ENCODE measurements around the gene SLC22A3.

SLC22A3 gene

GRCh38 chr6:160357088-160357487 is 8.9 kb downstream of the SLC22A3 start:
- Histone ChIP-seq H3K4me1 (ENCODE audit: control insufficient read depth in 1 of 2, insufficient read depth in 2 of 2, low read length in 2 of 2) (peaks cover 3 to 5% of the 10 kb centered on the region in 2 experiments), H4K91ac (ENCODE audit: low read depth, low read length) (no peak overlapping the region), H3K23ac (ENCODE audit: low read length) (peak overlapping the region; percentile 7), H2BK12ac (ENCODE audit: low read length) (no peak overlapping the region), H3K9ac (ENCODE audit: low read length) (no peak overlapping the region), H3K4me2 (ENCODE audit: low read length) (no peak overlapping the region), H3K27ac (ENCODE audit: low read depth, low read length) (no peak overlapping the region), H4K12ac (ENCODE audit: low read depth, low read length) (no peak overlapping the region), H4K8ac (ENCODE audit: low read depth, low read length) (no peak overlapping the region), H3K4ac (ENCODE audit: low read depth, low read length) (no peak overlapping the region), H3K9me3 (ENCODE audit: insufficient read depth, low read depth, low read length) (no peaks in the 10 kb centered on the region), H3K14ac (ENCODE audit: low read length) (no peak overlapping the region), H2AFZ (ENCODE audit: insufficient read depth, low read length, poor library complexity) (no peak overlapping the region), H2BK120ac (ENCODE audit: insufficient read depth, low read length, poor library complexity) (no peak overlapping the region), H3K27me3 (ENCODE audit: insufficient read depth, low read length) (no peaks in the 10 kb centered on the region), H3K4me3 (ENCODE audit: low read depth, low read length) (no peak overlapping the region), H3K36me3 (ENCODE audit: control insufficient read depth in 1 of 2, insufficient read depth in 2 of 2, low read length in 2 of 2) (no peaks in the 10 kb centered on the region), H3K79me2 (ENCODE audit: control insufficient read depth, insufficient read depth, low read length, poor library complexity) (no peaks in the 10 kb centered on the region), H3K79me1 (ENCODE audit: low read length) (no peaks in the 10 kb centered on the region), H2AK5ac (ENCODE audit: low read length) (no peak overlapping the region), H3K18ac (ENCODE audit: low read length) (no peak overlapping the region), H2BK5ac (ENCODE audit: low read depth, low read length, poor library complexity) (no peak overlapping the region)
- DNase-seq, result no peak
- no CpG with 5 or more reads among the region's 6 CpGs for WGBS (ENCODE audit: extremely low coverage, insufficient coverage, insufficient read length)

DNA sequence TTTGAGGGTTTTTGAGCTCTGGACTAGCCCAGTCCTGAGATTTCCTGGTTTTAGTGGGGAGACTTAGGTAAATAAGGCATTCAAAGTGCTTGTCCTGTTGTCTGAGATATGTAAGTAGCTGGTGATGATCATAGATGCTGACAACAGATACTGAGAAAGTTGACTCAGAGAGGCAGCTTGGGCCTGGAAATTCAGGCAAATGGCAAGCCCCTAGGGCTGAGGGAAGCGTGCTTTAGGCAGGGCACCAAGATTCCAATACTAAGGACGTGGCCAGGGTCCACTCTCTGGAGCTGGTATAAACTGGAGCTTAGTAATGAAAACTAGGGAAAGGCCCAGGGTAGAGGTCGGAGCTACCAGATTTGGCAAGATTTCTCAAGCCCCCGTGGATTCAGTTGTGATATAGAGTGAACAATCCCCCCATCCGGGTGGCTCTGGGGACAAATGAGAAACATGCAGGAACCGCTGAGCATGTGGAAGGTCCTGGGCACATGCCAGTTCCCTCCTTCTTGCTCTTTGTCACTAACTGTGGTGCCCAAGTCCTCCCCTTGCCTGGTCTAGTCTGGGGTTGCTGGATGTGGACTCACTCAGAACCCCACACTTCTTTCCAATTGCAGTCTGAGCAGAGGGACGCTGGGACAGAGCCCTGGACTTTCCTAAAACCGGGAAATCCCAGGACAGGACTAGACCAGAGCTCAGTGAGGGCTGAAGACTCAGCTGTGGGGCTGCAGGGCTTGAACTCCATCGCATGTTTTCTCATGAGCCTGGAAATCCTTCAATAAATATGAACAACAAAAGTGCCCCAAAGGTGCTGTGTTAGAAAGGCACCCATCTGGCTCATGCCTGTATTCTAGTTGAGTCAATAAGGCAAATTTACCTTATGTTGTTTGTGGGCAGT is 10.3 kb downstream of the SLC22A3 start:
- no CpG with 5 or more reads among the region's 9 CpGs for WGBS (ENCODE audit: extremely low coverage, insufficient coverage, insufficient read length)
- peak; percentile 58 to 74 for DNase-seq

DNA sequence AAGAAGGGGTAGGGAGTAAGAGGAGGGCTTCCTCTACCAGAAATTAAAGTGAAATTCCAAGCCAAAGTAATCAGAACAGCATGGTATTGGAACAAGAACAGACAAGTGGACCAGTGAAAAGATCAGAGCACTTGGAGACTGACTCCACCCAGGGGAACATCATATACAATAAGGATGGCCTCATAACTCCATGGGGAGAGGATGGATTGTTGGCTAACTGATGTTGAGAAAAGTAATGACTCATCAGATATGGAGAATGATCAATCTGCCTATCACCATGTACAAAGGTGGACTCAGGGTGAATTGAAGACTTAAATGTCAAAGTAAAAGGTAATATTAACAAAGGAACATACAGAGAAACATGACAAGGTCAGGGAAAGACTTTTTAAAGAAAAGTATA is 12.8 kb downstream of the SLC22A3 start:
- no peak overlapping the region for H2AFZ ChIP-seq (ENCODE audit: insufficient read depth, low read length, poor library complexity)
- H2BK5ac ChIP-seq (ENCODE audit: low read depth, low read length, poor library complexity), result no peak overlapping the region
- H3K4me3 ChIP-seq (ENCODE audit: low read depth, low read length), result no peak overlapping the region

More for the DNA sequence above, 10.3 kb downstream of the SLC22A3 start:
- H3K79me1 ChIP-seq (ENCODE audit: low read length), result no peaks in the 10 kb centered on the region
- no peak overlapping the region for H2AFZ ChIP-seq (ENCODE audit: insufficient read depth, low read length, poor library complexity)
- no peaks in the 10 kb centered on the region for H3K27me3 ChIP-seq (ENCODE audit: insufficient read depth, low read length)
- H3K79me2 ChIP-seq (ENCODE audit: control insufficient read depth, insufficient read depth, low read length, poor library complexity), result no peaks in the 10 kb centered on the region
- peak overlapping the region; percentile 36 for H2AK5ac ChIP-seq (ENCODE audit: low read length)
- H3K18ac ChIP-seq (ENCODE audit: low read length), result no peak overlapping the region
- no peak overlapping the region for H3K9ac ChIP-seq (ENCODE audit: low read length)
- peak overlapping the region; percentile 36 for H2BK5ac ChIP-seq (ENCODE audit: low read depth, low read length, poor library complexity)
- no peak overlapping the region for H3K4me3 ChIP-seq (ENCODE audit: low read depth, low read length)
- H3K27ac ChIP-seq (ENCODE audit: low read depth, low read length), result no peak overlapping the region
- H4K91ac ChIP-seq (ENCODE audit: low read depth, low read length), result no peak overlapping the region
- H3K9me3 ChIP-seq (ENCODE audit: insufficient read depth, low read depth, low read length), result no peaks in the 10 kb centered on the region
- no peak overlapping the region for H4K8ac ChIP-seq (ENCODE audit: low read depth, low read length)
- no peak overlapping the region for H3K4ac ChIP-seq (ENCODE audit: low read depth, low read length)
- no peak overlapping the region for H3K14ac ChIP-seq (ENCODE audit: low read length)
- no peak overlapping the region for H2BK12ac ChIP-seq (ENCODE audit: low read length)
- no peak overlapping the region for H3K4me2 ChIP-seq (ENCODE audit: low read length)
- H3K4me1 ChIP-seq (ENCODE audit: control insufficient read depth in 1 of 2, insufficient read depth in 2 of 2, low read length in 2 of 2), result peaks cover 3 to 5% of the 10 kb centered on the region in 2 experiments
- no peaks in the 10 kb centered on the region for H3K36me3 ChIP-seq (ENCODE audit: control insufficient read depth in 1 of 2, insufficient read depth in 2 of 2, low read length in 2 of 2)
- H3K23ac ChIP-seq (ENCODE audit: low read length), result no peak overlapping the region
- H2BK120ac ChIP-seq (ENCODE audit: insufficient read depth, low read length, poor library complexity), result no peak overlapping the region
- H4K12ac ChIP-seq (ENCODE audit: low read depth, low read length), result no peak overlapping the region

DNA sequence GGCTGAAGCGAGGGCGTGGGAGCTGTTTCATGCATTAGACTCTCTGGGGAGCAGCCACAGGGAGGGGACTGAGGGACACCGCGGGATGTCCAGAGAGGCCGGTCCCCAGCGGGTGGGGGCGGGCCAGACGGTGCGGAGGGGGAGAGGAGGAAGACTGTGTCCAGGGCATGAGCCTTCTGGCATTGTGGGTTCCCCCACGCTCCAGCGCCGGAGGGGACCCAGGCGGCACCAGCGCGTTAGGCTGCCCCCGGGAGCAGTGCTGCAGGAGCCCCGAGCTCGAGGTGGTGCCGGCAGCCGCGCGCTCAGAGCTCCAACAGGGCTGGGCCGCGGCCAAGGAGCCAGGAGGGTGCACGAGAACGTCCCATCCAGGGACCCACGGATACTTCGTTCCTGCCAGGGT is 14.4 kb downstream of the SLC22A3 start:
- H4K8ac ChIP-seq (ENCODE audit: low read depth, low read length), result no peak overlapping the region
- H2AFZ ChIP-seq (ENCODE audit: insufficient read depth, low read length, poor library complexity), result no peak overlapping the region
- no peak overlapping the region for H2BK120ac ChIP-seq (ENCODE audit: insufficient read depth, low read length, poor library complexity)
- no peak overlapping the region for H2AK5ac ChIP-seq (ENCODE audit: low read length)
- H3K4me3 ChIP-seq (ENCODE audit: low read depth, low read length), result no peak overlapping the region
- no peak overlapping the region for H4K91ac ChIP-seq (ENCODE audit: low read depth, low read length)
- DNase-seq, result no peak
- H3K79me2 ChIP-seq (ENCODE audit: control insufficient read depth, insufficient read depth, low read length, poor library complexity), result no peaks in the 10 kb centered on the region
- H3K4me1 ChIP-seq (ENCODE audit: control insufficient read depth in 1 of 2, insufficient read depth in 2 of 2, low read length in 2 of 2), result peaks cover 3 to 5% of the 10 kb centered on the region in 2 experiments
- no peaks in the 10 kb centered on the region for H3K79me1 ChIP-seq (ENCODE audit: low read length)
- H3K9ac ChIP-seq (ENCODE audit: low read length), result no peak overlapping the region
- H3K27me3 ChIP-seq (ENCODE audit: insufficient read depth, low read length), result no peaks in the 10 kb centered on the region
- H3K23ac ChIP-seq (ENCODE audit: low read length), result no peak overlapping the region
- no peaks in the 10 kb centered on the region for H3K36me3 ChIP-seq (ENCODE audit: control insufficient read depth in 1 of 2, insufficient read depth in 2 of 2, low read length in 2 of 2)
- no peak overlapping the region for H2BK12ac ChIP-seq (ENCODE audit: low read length)
- no peaks in the 10 kb centered on the region for H3K9me3 ChIP-seq (ENCODE audit: insufficient read depth, low read depth, low read length)
- no peak overlapping the region for H3K4ac ChIP-seq (ENCODE audit: low read depth, low read length)
- no peak overlapping the region for H4K12ac ChIP-seq (ENCODE audit: low read depth, low read length)
- no peak overlapping the region for H3K4me2 ChIP-seq (ENCODE audit: low read length)
- WGBS (ENCODE audit: extremely low coverage, insufficient coverage, insufficient read length), result no CpG with 5 or more reads among the region's 28 CpGs
- H2BK5ac ChIP-seq (ENCODE audit: low read depth, low read length, poor library complexity), result no peak overlapping the region
- no peak overlapping the region for H3K27ac ChIP-seq (ENCODE audit: low read depth, low read length)
- H3K18ac ChIP-seq (ENCODE audit: low read length), result no peak overlapping the region
- no peak overlapping the region for H3K14ac ChIP-seq (ENCODE audit: low read length)

More for the DNA sequence above, 12.8 kb downstream of the SLC22A3 start:
- H3K9me3 ChIP-seq (ENCODE audit: insufficient read depth, low read depth, low read length), result no peaks in the 10 kb centered on the region
- no peak overlapping the region for H4K12ac ChIP-seq (ENCODE audit: low read depth, low read length)
- no peak overlapping the region for H3K23ac ChIP-seq (ENCODE audit: low read length)
- no peaks in the 10 kb centered on the region for H3K79me2 ChIP-seq (ENCODE audit: control insufficient read depth, insufficient read depth, low read length, poor library complexity)
- H3K4me1 ChIP-seq (ENCODE audit: control insufficient read depth in 1 of 2, insufficient read depth in 2 of 2, low read length in 2 of 2), result peaks cover 3 to 5% of the 10 kb centered on the region in 2 experiments
- no peak overlapping the region for H3K14ac ChIP-seq (ENCODE audit: low read length)
- no peak overlapping the region for H2AK5ac ChIP-seq (ENCODE audit: low read length)
- no peak overlapping the region for H4K91ac ChIP-seq (ENCODE audit: low read depth, low read length)
- H3K18ac ChIP-seq (ENCODE audit: low read length), result no peak overlapping the region
- no peak overlapping the region for H3K4ac ChIP-seq (ENCODE audit: low read depth, low read length)
- H3K36me3 ChIP-seq (ENCODE audit: control insufficient read depth in 1 of 2, insufficient read depth in 2 of 2, low read length in 2 of 2), result no peaks in the 10 kb centered on the region
- H3K27me3 ChIP-seq (ENCODE audit: insufficient read depth, low read length), result no peaks in the 10 kb centered on the region
- H3K79me1 ChIP-seq (ENCODE audit: low read length), result no peaks in the 10 kb centered on the region
- H2BK12ac ChIP-seq (ENCODE audit: low read length), result no peak overlapping the region
- no peak overlapping the region for H3K9ac ChIP-seq (ENCODE audit: low read length)
- H3K27ac ChIP-seq (ENCODE audit: low read depth, low read length), result no peak overlapping the region
- H4K8ac ChIP-seq (ENCODE audit: low read depth, low read length), result no peak overlapping the region
- H2BK120ac ChIP-seq (ENCODE audit: insufficient read depth, low read length, poor library complexity), result no peak overlapping the region
- H3K4me2 ChIP-seq (ENCODE audit: low read length), result no peak overlapping the region
- no peak for DNase-seq
